ENCODE data around the gene GAL3ST1.
"Not testable (repeated sequence)": the region's sequence is repeated elsewhere in the genome, so short reads cannot be mapped to it uniquely, and the experiment has no call there.

The GAL3ST1 gene

GRCh38 chr22:30564045-30564760, 10.3 kb downstream of the GAL3ST1 start:
- DNase-seq (ENCODE audit: low spot score): no peak

- no peak for DNase-seq (ENCODE audit: low spot score)
These were observed 12.1 kb downstream of the GAL3ST1 start for GRCh38 chr22:30562366-30562765.

GRCh38 chr22:30561402-30562189, 12.9 kb downstream of the GAL3ST1 start:
- no peak for DNase-seq (ENCODE audit: low spot score)

GRCh38 chr22:30560643-30561202, 13.7 kb downstream of the GAL3ST1 start:
- DNase-seq (ENCODE audit: low spot score): peak; percentile 61

GRCh38 chr22:30559889-30560288, 14.6 kb downstream of the GAL3ST1 start:
- no peak for DNase-seq (ENCODE audit: low spot score)

GRCh38 chr22:30557243-30557642, 17.2 kb downstream of the GAL3ST1 start:
- DNase-seq (ENCODE audit: low spot score): no peak

GRCh38 chr22:30556388-30556787, 18.1 kb downstream of the GAL3ST1 start:
- no peak for DNase-seq (ENCODE audit: low spot score)

- DNase-seq (ENCODE audit: low spot score): no peak
These were observed 18.9 kb downstream of the GAL3ST1 start for GRCh38 chr22:30555282-30556210.

- DNase-seq (ENCODE audit: low spot score): no peak
These were observed 20.5 kb downstream of the GAL3ST1 start for GRCh38 chr22:30553971-30554370.

GRCh38 chr22:30552719-30553118, 21.7 kb downstream of the GAL3ST1 start:
- DNase-seq (ENCODE audit: low spot score): no peak

- DNase-seq (ENCODE audit: low spot score): not testable (repeated sequence)
These were observed 22.7 kb downstream of the GAL3ST1 start for GRCh38 chr22:30551813-30552212.

GRCh38 chr22:30547188-30547587, 27.3 kb downstream of the GAL3ST1 start:
- no peak for DNase-seq (ENCODE audit: low spot score)

GRCh38 chr22:30546616-30547015, 27.8 kb downstream of the GAL3ST1 start, which contains the start of gene SEC14L6:
TSS of gene SEC14L6 (minus strand) at chr22:30546741. CDS start at chr22:30546682, 59 bp downstream.
- no peak for DNase-seq (ENCODE audit: low spot score)

GRCh38 chr22:30542811-30543188, 31.7 kb downstream of the GAL3ST1 start:
- no peak for DNase-seq (ENCODE audit: low spot score)

GRCh38 chr22:30541961-30542810, 32.3 kb downstream of the GAL3ST1 start:
- peak; percentile 37 for DNase-seq (ENCODE audit: low spot score)

- not testable (repeated sequence) for DNase-seq (ENCODE audit: low spot score)
These were observed 33.0 kb downstream of the GAL3ST1 start for GRCh38 chr22:30541511-30541910.

GRCh38 chr22:30539368-30539767, 35.1 kb downstream of the GAL3ST1 start:
- no peak for DNase-seq (ENCODE audit: low spot score)

GRCh38 chr22:30538280-30538679, 36.2 kb downstream of the GAL3ST1 start:
- no peak for DNase-seq (ENCODE audit: low spot score)

- no peak for DNase-seq (ENCODE audit: low spot score)
These were observed 37.3 kb downstream of the GAL3ST1 start for GRCh38 chr22:30537083-30537731.

GRCh38 chr22:30535182-30535581, 39.3 kb downstream of the GAL3ST1 start:
- no peak for DNase-seq (ENCODE audit: low spot score)
